OCI-LY3 (cell line): ENCODE results near the gene PKP4.

Source experiments
- CTCF ChIP-seq: fragments of 200-600, 300-600 bp; sonication (generic); IDR thresholded peaks from 2 replicates; pipeline ENCODE4 v1.5.1; 2014; ENCODE audit warnings: antibody characterized with exemption, low read length, low read depth
- EZH2phosphoT487 ChIP-seq: fragments of 200-600 bp; shearing (Covaris generic); IDR thresholded peaks from 2 replicates; pipeline ENCODE4 v1.6.1; 2018; ENCODE audit warnings: antibody characterized with exemption, mixed run types, low read depth

GRCh38 chr2:158702740-158703139 lies 246.0 kb downstream of the PKP4 start:
- TF ChIP-seq CTCF (no peak), EZH2phosphoT487 (no peak)
